AG09309 (cell line): ENCODE results near the gene D2HGDH.
"Not testable (repeated sequence)": the region's sequence is repeated elsewhere in the genome, so short reads cannot be mapped to it uniquely, and the experiment has no call there.

Source experiments
- DNase-seq: peaks from one replicate; pipeline ENCODE4 v3.0.0-alpha.2; 2010; ENCODE audit warnings: low read depth
- H3K4me3 ChIP-seq: 2 replicates; pipeline ENCODE4 v1.5.1; 2011; ENCODE audit warnings: mild to moderate bottlenecking, low read depth, low read length, moderate library complexity; ENCODE audit not compliant: control insufficient read depth
- TF ChIP-seq, protein P1 (sequence below): IDR thresholded peaks from 2 replicates; pipeline ENCODE4 v1.5.1; 2011; ENCODE audit warnings: mild to moderate bottlenecking, low read depth, low read length, inconsistent platforms; ENCODE audit not compliant: insufficient read depth, control insufficient read depth; ENCODE audit errors: missing control alignments

Gene D2HGDH

DNA sequence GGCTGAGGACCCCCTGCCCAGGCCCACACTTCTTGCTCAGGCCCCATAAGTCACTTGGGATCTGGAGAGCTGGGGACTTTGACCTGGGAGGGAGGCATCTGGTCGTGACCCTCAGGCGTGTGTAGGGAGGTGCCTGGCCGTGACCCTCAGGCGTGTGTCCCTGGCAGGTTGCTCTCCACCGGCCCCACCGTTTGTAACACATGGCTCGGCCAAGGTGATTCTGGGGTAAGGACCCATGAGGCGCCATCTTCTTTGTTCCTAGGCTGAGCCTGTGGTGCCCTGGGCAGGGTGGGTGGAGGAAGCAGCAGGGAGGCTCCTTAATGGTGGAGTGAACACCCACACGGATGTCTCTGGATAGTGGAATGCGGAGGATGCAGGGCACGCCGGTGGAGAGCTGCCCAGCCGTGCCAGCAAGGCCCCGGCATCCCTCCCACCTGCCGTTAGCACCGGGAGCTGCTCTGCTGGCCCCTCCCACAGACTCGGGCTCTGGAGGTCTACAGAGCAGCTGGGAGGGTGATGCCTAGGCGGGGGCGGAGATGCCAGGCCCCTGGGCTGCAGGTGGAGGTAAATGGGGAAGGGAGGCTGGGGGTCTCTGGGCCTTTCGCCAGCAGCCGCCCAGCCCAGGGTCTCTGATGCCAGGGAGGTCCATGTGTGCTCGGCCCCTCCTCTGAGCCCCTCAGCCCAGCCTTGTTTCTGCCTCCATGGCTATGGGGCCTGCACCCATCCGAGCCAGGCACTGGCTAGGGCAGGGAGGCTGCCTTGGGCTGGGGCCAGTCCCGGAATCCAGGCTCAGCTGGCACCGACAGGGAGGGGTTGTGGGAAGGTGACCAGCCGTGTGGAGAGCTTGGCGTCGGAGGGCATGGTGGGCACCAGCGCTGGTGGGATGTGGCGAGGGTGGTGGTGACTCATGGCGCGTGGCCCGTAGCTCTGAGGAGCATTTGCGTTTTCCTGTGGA, 41.1 kb downstream of the D2HGDH start:
- no peak for DNase-seq
- H3K4me3 ChIP-seq, result no peak overlapping the region
- TF ChIP-seq, protein P1, sequence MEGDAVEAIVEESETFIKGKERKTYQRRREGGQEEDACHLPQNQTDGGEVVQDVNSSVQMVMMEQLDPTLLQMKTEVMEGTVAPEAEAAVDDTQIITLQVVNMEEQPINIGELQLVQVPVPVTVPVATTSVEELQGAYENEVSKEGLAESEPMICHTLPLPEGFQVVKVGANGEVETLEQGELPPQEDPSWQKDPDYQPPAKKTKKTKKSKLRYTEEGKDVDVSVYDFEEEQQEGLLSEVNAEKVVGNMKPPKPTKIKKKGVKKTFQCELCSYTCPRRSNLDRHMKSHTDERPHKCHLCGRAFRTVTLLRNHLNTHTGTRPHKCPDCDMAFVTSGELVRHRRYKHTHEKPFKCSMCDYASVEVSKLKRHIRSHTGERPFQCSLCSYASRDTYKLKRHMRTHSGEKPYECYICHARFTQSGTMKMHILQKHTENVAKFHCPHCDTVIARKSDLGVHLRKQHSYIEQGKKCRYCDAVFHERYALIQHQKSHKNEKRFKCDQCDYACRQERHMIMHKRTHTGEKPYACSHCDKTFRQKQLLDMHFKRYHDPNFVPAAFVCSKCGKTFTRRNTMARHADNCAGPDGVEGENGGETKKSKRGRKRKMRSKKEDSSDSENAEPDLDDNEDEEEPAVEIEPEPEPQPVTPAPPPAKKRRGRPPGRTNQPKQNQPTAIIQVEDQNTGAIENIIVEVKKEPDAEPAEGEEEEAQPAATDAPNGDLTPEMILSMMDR, result no peak

DNA sequence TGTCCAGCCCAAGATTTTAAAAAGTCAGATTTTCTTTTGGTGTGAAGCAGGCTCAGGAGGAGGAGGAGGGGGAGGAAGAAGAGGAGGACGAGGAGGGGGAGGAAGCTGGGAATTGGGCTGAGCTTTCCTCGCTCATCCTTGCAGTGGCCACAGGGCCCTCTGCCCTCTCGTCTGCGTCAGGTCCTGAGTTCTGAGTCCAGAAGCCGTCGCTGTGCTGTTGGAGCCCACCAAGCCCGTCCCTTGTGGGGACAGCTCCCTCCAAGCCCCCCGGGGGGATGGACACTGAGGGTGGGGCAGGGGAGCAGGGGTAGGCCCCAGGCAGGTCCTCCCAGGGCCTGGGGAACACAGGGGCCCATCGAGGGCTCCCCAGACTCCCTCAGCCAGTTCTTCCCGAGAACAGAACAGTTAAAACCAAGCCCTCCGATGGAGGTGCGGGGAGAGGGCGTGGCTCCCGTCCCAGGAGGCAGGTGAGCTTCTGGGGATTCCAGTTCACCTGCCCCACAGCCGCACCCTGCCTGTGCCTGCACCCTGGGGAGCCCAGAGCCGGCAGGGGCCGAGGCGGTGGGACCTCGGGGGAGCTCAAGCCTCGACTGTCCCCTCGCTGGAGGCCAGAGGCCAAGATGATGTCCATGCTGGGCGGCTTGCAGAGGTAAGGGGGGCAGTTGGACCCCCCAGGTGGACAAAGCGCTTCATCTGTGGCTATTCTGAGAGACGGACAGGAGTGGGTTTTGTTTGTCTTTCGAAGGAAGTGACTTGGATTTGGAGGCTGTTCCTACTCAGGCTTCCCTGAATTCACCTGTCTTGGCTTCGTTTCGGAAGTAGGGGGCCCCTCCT, 42.1 kb downstream of the D2HGDH start, which contains the start of gene GAL3ST2:
GAL3ST2 (plus strand) TSS at position 487 of the 834 bp plus-strand sequence; CDS start at position 621, 134 bp downstream.
- TF ChIP-seq, protein P1, result no peak
- DNase-seq, result no peak
- H3K4me3 ChIP-seq, result no peak within 1 kb of the TSS

DNA sequence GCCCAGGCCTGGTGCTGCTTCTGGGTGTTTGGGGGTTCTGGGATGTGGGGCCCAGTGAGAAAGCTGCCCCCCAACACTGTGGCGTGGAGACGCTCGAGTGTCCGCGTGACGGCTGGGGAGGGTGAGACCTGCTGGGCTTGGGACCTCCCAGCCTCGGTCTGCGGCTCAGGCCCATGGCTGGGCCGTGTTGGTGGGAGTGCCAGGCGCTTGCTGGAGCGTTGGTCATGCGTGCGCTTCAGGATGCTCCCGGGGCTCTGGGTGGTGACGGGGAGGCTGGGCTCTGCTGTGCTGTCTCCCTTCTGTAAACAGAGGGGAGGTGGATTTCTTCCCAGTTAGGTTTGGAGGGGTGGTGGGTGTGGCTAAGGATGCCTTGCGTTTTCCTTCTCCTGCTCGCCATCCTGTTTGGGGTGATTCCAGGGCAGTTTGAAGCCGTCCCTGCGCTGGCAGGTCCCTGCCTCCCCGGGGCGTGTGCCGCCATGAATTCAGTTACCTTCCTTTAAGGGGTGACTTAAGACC, 42.8 kb downstream of the D2HGDH start:
- TF ChIP-seq, protein P1, result no peak
- H3K4me3 ChIP-seq, result no peak overlapping the region
- no peak for DNase-seq

DNA sequence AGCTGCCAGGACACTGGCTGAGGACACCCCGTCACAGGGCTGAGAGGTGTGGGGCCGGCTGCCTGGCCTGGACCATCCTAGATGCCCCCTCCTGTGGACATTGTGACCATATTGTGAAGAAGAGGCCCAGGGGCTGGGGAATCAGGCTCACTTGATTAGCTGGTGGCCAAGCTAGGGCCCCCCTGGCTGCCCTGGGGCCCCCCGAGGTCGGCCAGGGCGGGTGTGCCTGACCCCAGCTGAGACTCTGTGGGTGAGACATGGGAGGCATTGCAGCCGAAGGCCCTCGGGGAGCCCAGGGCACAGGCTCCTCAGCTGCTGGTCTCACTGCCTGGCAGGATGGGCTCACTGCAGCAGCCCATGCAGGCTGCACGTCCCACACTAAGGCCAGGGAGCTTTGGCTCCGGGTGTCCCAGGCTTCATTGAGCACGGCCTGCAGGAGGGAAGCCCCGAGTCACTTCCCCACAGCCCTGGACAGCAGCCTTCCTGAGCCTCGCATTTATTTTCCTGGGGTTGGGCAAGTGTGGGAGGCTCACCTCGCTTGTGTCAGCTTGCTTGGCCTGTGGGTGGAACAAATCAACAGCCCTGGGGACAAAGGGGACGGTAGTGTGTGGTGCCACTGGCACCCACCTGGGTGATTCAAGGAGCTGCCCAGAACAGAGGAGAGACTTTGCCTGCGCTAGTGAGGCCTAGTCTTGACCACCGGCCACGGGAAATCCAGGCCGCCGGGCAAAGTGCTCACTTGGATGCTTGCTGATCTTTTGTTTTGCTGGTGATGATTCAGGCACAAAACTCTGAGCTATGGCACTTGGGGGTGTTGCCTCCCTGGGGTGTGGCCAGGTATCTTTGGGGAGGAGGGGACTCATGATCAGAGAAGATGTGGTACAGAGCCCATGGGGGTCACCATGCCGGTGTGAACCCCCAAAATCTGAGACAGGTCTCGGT, 43.5 kb downstream of the D2HGDH start:
- TF ChIP-seq, protein P1, result no peak

DNA sequence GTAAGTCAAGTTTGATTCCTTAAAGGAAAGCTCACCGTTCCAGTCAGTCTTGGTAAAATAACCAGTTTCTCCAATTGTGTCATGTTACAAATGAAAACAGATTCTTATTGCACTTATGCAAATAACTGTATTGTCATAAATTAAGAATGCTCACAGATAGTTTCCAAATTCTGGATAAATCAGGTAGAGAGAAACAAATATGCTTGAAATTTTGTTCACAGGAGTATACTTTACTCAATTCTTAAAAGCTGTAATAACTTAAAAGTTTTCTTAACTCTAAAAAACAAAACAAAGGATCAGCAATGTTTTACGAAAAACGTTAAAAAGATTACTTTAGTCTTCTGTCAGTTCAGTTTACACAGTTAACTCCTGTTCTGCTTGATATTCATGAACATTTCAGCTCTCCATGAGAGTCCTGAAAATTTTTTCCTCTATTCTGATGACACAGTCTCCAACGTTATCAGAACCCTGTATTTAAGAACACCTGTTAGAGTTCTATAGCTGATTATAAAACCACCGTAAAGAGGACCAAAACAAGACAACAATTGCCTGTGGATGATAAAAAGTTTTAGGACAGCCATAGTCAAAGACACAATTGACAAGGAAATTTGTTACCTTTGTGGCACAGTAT, 46.6 kb downstream of the D2HGDH start:
- no peak overlapping the region for H3K4me3 ChIP-seq
- TF ChIP-seq, protein P1, result no peak
- no peak for DNase-seq

More for the DNA sequence above, 43.5 kb downstream of the D2HGDH start:
- DNase-seq, result no peak
- H3K4me3 ChIP-seq, result no peak overlapping the region

DNA sequence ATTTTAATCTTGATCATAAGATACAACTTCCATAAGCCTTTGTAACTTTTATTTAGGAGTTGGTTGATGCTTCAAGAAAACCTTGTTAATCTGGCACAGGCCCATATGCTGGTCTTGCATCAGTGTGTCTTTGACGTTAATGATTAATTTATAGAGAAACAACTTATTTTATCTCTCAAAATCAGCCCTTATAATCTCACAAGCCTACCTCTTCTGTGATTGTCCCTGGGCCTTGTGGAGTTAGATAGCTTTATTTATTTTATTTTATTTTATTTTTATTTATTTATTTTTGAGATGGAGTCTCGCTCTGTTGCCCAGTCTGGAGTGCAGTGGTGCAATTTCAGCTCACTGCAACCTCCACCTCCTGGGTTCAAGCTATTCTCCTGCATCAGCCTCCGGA, 47.6 kb downstream of the D2HGDH start:
- not testable (repeated sequence) for H3K4me3 ChIP-seq

More for the DNA sequence above, 47.6 kb downstream of the D2HGDH start:
- not testable (repeated sequence) for DNase-seq
